Measurements from ENCODE around the gene SPPL2B. TPM values are rescaled to one million over a fixed set of nuclear protein-coding genes. Genes with fewer than 3 reads are reported as not detected.

SPPL2B gene
- total RNA-seq, 4 donors from 2014 or later = 18.1 to 27.7 (median 23.2) TPM

DNA sequence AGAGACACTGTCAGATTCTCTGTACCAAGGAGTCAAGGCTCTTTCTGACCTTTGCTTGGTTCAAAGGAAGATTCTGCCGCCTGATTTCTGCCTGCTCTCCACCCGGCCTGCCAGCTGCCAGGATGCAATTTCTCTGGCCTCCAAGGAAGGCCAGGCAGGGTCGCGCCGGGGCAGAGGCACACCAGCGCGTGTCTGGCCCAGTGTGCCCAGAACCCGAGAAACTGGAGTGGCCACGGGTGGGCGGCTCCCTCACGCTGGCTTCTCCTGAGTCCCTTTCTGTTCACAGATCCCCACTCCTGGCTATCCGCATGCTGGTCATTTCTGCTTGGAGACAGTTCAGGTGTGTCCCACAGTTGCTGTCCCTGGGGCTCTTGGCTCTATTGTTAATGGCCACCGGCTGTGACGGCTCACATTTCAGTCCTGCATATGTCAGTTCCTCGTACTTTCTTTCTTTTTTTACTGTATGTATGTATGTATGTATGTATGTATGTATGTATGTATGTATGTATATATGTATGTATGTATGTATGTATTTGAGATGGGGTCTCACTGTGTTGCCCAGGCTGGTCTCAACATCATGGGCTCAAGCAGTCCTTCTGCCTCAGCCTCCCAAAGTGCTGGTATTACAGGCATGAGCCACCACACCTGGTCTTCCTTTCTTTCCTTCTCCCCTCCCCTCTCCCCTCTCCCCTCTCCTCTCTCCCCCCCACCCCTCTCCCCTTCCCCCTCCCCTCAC, 48.5 kb downstream of the SPPL2B start:
- H3K36me3 ChIP-seq = no peaks in the 10 kb centered on the region
- ATAC-seq = peak in 1 of 2 donors; percentile 33

DNA sequence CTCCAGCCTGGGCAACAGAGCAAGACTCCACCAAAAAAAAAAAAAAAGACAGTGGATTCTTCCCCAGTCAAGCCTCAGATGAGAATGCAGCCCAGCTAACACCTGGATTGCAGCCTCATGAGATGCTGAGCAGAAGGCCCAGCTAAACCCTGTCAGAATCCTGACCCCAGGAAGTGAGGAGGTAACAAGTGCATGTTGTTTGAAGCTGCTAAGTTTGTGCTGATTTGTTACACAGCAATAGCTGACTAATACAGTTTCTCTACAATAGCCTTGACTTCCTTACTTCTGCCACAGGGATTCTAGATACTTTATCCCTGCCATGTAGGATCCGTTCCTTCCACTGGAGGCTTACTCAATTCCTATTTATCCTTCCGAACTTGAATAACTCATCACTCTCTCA, 52.1 kb downstream of the SPPL2B start:
- TF ChIP-seq, protein P1, sequence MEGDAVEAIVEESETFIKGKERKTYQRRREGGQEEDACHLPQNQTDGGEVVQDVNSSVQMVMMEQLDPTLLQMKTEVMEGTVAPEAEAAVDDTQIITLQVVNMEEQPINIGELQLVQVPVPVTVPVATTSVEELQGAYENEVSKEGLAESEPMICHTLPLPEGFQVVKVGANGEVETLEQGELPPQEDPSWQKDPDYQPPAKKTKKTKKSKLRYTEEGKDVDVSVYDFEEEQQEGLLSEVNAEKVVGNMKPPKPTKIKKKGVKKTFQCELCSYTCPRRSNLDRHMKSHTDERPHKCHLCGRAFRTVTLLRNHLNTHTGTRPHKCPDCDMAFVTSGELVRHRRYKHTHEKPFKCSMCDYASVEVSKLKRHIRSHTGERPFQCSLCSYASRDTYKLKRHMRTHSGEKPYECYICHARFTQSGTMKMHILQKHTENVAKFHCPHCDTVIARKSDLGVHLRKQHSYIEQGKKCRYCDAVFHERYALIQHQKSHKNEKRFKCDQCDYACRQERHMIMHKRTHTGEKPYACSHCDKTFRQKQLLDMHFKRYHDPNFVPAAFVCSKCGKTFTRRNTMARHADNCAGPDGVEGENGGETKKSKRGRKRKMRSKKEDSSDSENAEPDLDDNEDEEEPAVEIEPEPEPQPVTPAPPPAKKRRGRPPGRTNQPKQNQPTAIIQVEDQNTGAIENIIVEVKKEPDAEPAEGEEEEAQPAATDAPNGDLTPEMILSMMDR (IDR thresholded peaks at IDR 0.05 in 4 of 5, conservative IDR thresholded peaks at IDR 0.05 in 1 of 5) = no peak
- no peak for TF ChIP-seq POLR2A (IDR thresholded peaks at IDR 0.05)
- Histone ChIP-seq H3K4me1 (peaks cover 0 to 5% of the 10 kb centered on the region in 2 donors), H3K36me3 (no peaks in the 10 kb centered on the region), H3K9me3 (no peaks in the 10 kb centered on the region), H3K27me3 (no peaks in the 10 kb centered on the region), H3K4me3 (no peak overlapping the region), H3K27ac (no peak overlapping the region)
- intact Hi-C loops (cut with DNase I; ENCODE audit: low total_unique reads) = no loop called here
- in situ Hi-C loops (cut with MboI; ENCODE audit: low sequenced_read_pairs in 4 of 4) = loop anchor here (10.0 to 25.0 kb wide), 2 partner anchors 93 to 226 kb away; partner anchors contain the start of genes PEAK3 (in 4 of the 4) and AP3D1 (in 1 of the 4)
- ATAC-seq = no peak
- no peak for DNase-seq

More for the DNA sequence above, 48.5 kb downstream of the SPPL2B start:
- Histone ChIP-seq H3K9me3 (no peaks in the 10 kb centered on the region), H3K4me3 (no peak overlapping the region), H3K27me3 (no peaks in the 10 kb centered on the region), H3K4me1 (peaks cover 0 to 5% of the 10 kb centered on the region in 2 donors), H3K27ac (no peak overlapping the region)
- in situ Hi-C loops (cut with MboI; ENCODE audit: low sequenced_read_pairs in 4 of 4) (loop anchor here (25.0 kb wide), 1 partner anchor 90 kb away; the partner anchor contains the start of gene PEAK3 (in 4 of the 4)), intact Hi-C loops (cut with DNase I; ENCODE audit: low total_unique reads) (no loop called here)
- no peak for TF ChIP-seq POLR2A (IDR thresholded peaks at IDR 0.05)
- TF ChIP-seq, protein P1 (IDR thresholded peaks at IDR 0.05 in 4 of 5, conservative IDR thresholded peaks at IDR 0.05 in 1 of 5) = no peak
- no peak for DNase-seq

DNA sequence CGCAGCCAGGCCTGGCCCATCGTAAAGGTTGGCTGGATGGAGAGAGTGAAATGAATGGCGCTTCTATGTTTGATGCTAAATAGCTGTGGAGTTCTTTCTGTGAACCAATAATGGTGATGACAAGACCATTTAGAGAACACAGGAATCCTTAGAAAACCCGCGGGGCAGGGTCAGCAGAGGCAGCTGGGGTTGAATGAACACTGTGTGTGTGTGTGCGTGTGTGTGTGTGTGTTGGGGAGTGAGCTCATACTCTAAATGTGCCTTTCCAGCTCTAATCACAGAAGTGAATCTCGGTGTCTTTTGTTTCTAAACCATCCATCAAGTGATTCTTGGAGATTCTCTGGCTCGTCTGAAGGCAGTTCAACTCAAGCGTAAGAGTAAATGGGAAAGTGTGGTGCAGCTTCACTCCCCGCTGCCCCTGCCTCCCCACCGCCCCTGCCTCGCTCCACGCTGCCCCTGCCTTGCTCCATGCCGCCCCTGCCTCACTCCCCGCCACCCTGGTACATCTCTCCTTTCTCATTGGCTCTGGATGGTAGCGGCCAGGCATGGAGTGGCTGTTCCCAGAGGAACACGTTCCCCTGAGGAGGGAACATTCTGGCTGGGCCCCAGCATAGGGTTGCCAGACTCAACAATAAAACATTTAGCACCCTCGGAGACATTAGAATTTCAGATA, 52.8 kb downstream of the SPPL2B start:
- H3K9me3 ChIP-seq = no peaks in the 10 kb centered on the region
- no peaks in the 10 kb centered on the region for H3K36me3 ChIP-seq
- H3K4me1 ChIP-seq = peaks cover 0 to 5% of the 10 kb centered on the region in 2 donors
- ATAC-seq (no peak), DNase-seq (no peak)
- TF ChIP-seq, protein P1 (IDR thresholded peaks at IDR 0.05 in 4 of 5, conservative IDR thresholded peaks at IDR 0.05 in 1 of 5) = no peak
- TF ChIP-seq POLR2A (IDR thresholded peaks at IDR 0.05) = no peak
- H3K27ac ChIP-seq = no peak overlapping the region
- intact Hi-C loops (cut with DNase I; ENCODE audit: low total_unique reads) = no loop called here
- no peak overlapping the region for H3K4me3 ChIP-seq
- H3K27me3 ChIP-seq = no peaks in the 10 kb centered on the region
- in situ Hi-C loops (cut with MboI; ENCODE audit: low sequenced_read_pairs in 4 of 4) = loop anchor here (10.0 to 25.0 kb wide), 2 partner anchors 94 to 226 kb away; partner anchors contain the start of genes PEAK3 (in 4 of the 4) and AP3D1 (in 1 of the 4)

DNA sequence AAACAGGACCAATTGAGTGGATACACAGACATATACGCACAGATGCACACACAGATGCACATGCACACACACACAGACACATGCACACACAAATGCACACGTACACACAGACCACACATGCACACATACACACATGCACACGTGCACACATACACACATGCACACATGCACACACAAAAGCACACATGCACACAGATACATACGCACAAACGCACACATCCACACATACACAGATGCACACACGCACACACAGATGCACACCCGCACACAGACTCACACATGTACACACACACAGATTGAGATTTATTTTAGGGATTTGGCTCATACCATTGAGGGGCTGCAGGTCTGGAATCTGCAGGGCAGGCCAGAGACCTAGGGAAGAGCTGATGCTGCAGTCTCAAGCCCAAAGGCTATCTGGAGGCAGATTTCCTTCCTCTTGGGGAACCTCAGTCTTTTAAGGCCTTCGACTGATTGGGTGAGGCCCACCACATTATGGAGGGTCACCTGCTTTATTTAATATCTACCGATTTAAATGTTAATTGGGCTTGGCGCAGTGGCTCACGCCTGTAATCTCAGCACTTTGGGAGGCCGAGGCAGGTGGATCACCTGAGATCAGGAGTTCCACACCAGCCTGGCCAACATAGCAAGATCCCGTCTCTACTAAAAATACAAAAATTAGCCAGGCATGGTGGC, 54.2 kb downstream of the SPPL2B start:
- ATAC-seq (no peak), DNase-seq (no peak)
- TF ChIP-seq, protein P1 (IDR thresholded peaks at IDR 0.05 in 4 of 5, conservative IDR thresholded peaks at IDR 0.05 in 1 of 5) = no peak
- no peak for TF ChIP-seq POLR2A (IDR thresholded peaks at IDR 0.05)
- Histone ChIP-seq H3K27ac (no peak overlapping the region), H3K36me3 (no peaks in the 10 kb centered on the region), H3K9me3 (no peaks in the 10 kb centered on the region), H3K27me3 (no peaks in the 10 kb centered on the region), H3K4me1 (no peaks in the 10 kb centered on the region), H3K4me3 (no peak overlapping the region)
- intact Hi-C loops (cut with DNase I; ENCODE audit: low total_unique reads) = no loop called here
- in situ Hi-C loops (cut with MboI; ENCODE audit: low sequenced_read_pairs in 4 of 4) = loop anchor here (10.0 to 25.0 kb wide), 2 partner anchors 95 to 228 kb away; partner anchors contain the start of genes PEAK3 (in 4 of the 4) and AP3D1 (in 1 of the 4)
